SU-DHL-6 (cell line): Measurements from ENCODE around the gene MBD5.

ENCODE experiments used
- H2AFZ ChIP-seq: fragments of 200-600 bp; sonication (generic); 2 replicates; pipeline ENCODE4 v1.6.1; 2014; ENCODE audit warnings: low read depth, mild to moderate bottlenecking, moderate library complexity, mixed read lengths, antibody characterized with exemption, low read length; ENCODE audit not compliant: severe bottlenecking
- H3F3A ChIP-seq: fragments of 200-600 bp; shearing (Covaris generic); 2 replicates; pipeline ENCODE4 v1.6.0; 2016; ENCODE audit warnings: antibody characterized with exemption, mild to moderate bottlenecking; ENCODE audit not compliant: insufficient read depth
- H3K27ac ChIP-seq: fragments of 200-600 bp; sonication (generic); 2 replicates; pipeline ENCODE4 v1.5.1; 2016; ENCODE audit warnings: low read depth, mild to moderate bottlenecking, low read length, moderate library complexity, mixed read lengths
- H3K27me3 ChIP-seq: fragments of 200-600 bp; sonication (generic), shearing (Covaris generic); 2 replicates; pipeline ENCODE4 v1.6.0; 2014; ENCODE audit warnings: mild to moderate bottlenecking, low read length
- H3K36me3 ChIP-seq: fragments of 200-600 bp; sonication (generic); 2 replicates; pipeline ENCODE4 v1.6.1; 2014; ENCODE audit warnings: mild to moderate bottlenecking, low read length, mixed read lengths
- H3K4me2 ChIP-seq: fragments of 300-600, 200-600 bp; shearing (Covaris generic), sonication (generic); 2 replicates; pipeline ENCODE4 v1.6.0; 2014; ENCODE audit warnings: low read length, low read depth, mild to moderate bottlenecking; ENCODE audit not compliant: poor library complexity, severe bottlenecking
- H3K4me3 ChIP-seq: fragments of 200-600 bp; sonication (generic); 2 replicates; pipeline ENCODE4 v1.5.1; 2014; ENCODE audit warnings: antibody characterized with exemption, low read length, mild to moderate bottlenecking, mixed read lengths; ENCODE audit not compliant: insufficient read depth, poor library complexity, severe bottlenecking
- H3K79me2 ChIP-seq: fragments of 200-600 bp; sonication (generic); 2 replicates; pipeline ENCODE4 v1.6.1; 2014; ENCODE audit warnings: mild to moderate bottlenecking, low read length, moderate library complexity; ENCODE audit not compliant: insufficient read depth
- H3K9ac ChIP-seq: fragments of 200-600 bp; sonication (generic); 2 replicates; pipeline ENCODE4 v1.7.0; 2014; ENCODE audit warnings: mild to moderate bottlenecking, low read length
- H3K9me2 ChIP-seq: fragments of 200-600 bp; sonication (generic); replicated peaks from 2 replicates; pipeline ENCODE4 v1.6.1; 2014; ENCODE audit warnings: low read length; ENCODE audit not compliant: insufficient read depth
- H3K9me3 ChIP-seq: fragments of 200-600 bp; sonication (generic); 2 replicates; pipeline ENCODE4 v1.6.1; 2014; ENCODE audit warnings: low read length, mixed read lengths; ENCODE audit not compliant: insufficient read depth
- H4K20me1 ChIP-seq: fragments of 200-600 bp; sonication (generic); 2 replicates; pipeline ENCODE4 v1.6.1; 2014; ENCODE audit warnings: low read depth, mild to moderate bottlenecking, antibody characterized with exemption, low read length, moderate library complexity, mixed read lengths
- CTCF ChIP-seq: fragments of 200-600 bp; sonication (generic); IDR thresholded peaks from one replicate; pipeline ENCODE4 v1.5.1; 2017; ENCODE audit warnings: antibody characterized with exemption, mild to moderate bottlenecking, low read length, moderate library complexity; ENCODE audit not compliant: insufficient read depth, poor library complexity, severe bottlenecking
- EZH2phosphoT487 ChIP-seq: fragments of 200-600 bp; sonication (generic), shearing (Covaris generic); conservative IDR thresholded peaks from 2 replicates; pipeline ENCODE4 v1.6.1; 2018; ENCODE audit warnings: mild to moderate bottlenecking, antibody characterized with exemption, low read length, moderate library complexity, mixed read lengths

MBD5 gene

DNA sequence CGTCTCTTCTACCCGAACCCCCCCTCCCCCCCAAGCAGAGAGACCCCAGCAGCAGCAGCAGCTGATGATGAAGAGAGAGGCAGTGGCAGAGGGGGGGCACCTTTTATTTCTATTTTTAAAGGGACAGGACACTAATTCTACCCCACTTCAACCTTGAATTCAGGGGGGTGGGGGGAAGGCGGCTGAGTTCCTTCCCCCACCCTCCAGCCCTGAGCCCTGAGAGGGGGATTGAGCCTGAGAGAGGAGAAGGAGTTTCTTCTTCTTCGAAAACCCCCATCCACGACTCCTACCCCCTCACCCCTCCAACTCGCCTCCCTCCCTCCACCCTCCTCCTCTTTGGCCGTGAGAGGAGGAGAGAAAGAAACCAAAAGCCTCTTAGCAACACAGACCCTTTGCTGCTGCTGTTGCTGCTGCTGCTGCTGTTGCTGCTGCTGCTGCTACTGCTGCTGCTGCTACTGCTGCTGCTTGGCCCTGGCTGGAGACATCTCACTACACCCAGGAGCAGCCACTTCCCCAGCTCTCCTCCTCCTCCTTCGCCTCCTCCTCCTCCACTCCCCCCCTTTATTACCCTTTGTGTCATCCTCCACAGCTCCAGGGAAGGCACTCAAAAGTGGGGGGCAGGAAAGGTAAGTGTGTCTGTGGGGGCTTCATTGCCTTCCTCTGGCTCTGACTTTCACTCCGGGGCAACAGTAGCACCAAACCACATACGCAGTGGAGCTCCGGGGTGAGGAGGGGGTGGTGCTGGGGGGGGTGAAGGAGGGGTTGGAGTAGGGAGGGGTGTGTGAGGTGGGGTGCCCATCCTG, at the start of gene MBD5:
Gene MBD5, plus strand, starts transcription at position 33 of the 803 bp plus-strand sequence.
- Histone ChIP-seq H3K9ac (peak within 1 kb of the TSS; percentile 92), H3K79me2 (peaks cover 90% of the 10 kb centered on the region), H3K4me3 (peak within 1 kb of the TSS; percentile 97), H4K20me1 (no peaks in the 10 kb centered on the region), H2AFZ (peak within 1 kb of the TSS; percentile 91), H3K36me3 (no peaks in the 10 kb centered on the region; the same call in 1 of the 2 replicates), H3K9me3 (no peaks in the 10 kb centered on the region), H3K27ac (peak within 1 kb of the TSS; percentile 80), H3K4me2 (peak within 1 kb of the TSS; percentile 99), H3K9me2 (no peaks in the 10 kb centered on the region), H3K27me3 (no peaks in the 10 kb centered on the region), H3F3A (no peaks in the 10 kb centered on the region)
- TF ChIP-seq EZH2phosphoT487 (no peak), CTCF (no peak)

DNA sequence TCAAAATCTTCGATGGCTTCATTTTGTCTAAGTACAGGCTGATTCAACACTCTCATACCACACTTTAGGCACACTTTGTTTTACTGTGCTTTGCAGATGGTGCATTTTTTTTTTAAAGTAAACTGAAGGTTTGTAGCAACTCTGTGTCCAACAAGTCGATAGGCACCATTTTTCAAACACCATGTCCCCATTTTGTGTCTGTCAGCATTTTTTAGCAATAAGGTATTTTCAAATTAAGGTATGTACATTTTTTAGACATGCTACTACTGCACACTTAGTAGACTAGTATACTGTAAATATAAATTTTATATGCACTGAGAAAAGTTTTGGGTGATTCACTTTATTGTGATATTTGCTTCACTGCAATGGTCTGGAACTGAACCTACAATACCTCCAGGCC, 44.8 kb upstream of the MBD5 start:
- Histone ChIP-seq H3K9me2 (no peaks in the 10 kb centered on the region), H3K27ac (no peak overlapping the region), H3K36me3 (peaks cover 4% of the 10 kb centered on the region; the same call in 1 of the 2 replicates), H3K9me3 (no peaks in the 10 kb centered on the region), H4K20me1 (no peaks in the 10 kb centered on the region), H3F3A (no peaks in the 10 kb centered on the region), H3K27me3 (no peaks in the 10 kb centered on the region), H3K9ac (no peak overlapping the region), H3K79me2 (peaks cover 24% of the 10 kb centered on the region), H3K4me3 (no peak overlapping the region), H2AFZ (no peak overlapping the region), H3K4me2 (no peak overlapping the region)
- no peak for TF ChIP-seq CTCF
- no peak for TF ChIP-seq EZH2phosphoT487

- Histone ChIP-seq H3K4me3 (no peak overlapping the region), H3K27me3 (no peaks in the 10 kb centered on the region), H3K9ac (no peak overlapping the region), H3K36me3 (no peaks in the 10 kb centered on the region; the same call in 1 of the 2 replicates), H3K79me2 (peaks cover 34% of the 10 kb centered on the region), H3K9me3 (no peaks in the 10 kb centered on the region), H2AFZ (no peak overlapping the region), H3K27ac (no peak overlapping the region), H4K20me1 (no peaks in the 10 kb centered on the region), H3K4me2 (no peak overlapping the region), H3K9me2 (no peaks in the 10 kb centered on the region), H3F3A (no peaks in the 10 kb centered on the region)
- no peak for TF ChIP-seq CTCF
- no peak for TF ChIP-seq EZH2phosphoT487
Measured at GRCh38 chr2:147977679-147978078, 43.2 kb upstream of the MBD5 start.
